Measurements from ENCODE around the gene USP40. TPM values are rescaled to one million over a fixed set of nuclear protein-coding genes. Genes with fewer than 3 reads are reported as not detected.

The USP40 gene
- total and polyA plus RNA-seq, 2 of the 8 experiments (the other 6 are each of a cell fraction or from before 2014, with no cell fraction given), result 12.0 to 15.7 TPM

DNA sequence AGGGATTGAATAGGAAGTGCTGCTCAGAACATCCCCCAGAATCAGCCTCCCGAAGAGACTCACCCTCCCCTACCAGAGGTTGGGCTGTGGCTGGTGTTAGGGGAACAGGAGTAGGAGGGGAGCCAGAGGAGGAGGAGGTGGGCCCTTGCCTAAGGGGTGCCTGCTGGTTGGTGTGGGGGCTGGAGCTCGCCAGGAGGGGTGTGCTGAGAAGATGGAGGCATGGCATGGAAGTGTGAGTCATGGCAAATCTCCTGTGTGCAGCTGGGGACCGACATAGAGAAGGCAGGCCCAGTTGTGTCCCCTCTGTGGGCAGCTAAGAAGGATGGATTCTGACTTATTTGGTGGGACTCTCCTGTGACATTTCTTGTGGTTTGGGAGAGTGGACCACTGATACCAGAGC is 138.6 kb downstream of the USP40 start (continued):
- TF ChIP-seq JUN (IDR thresholded peaks at IDR 0.05; ENCODE audit: low read depth, low read length), result no peak
- no peak for TF ChIP-seq TAF7 (optimal IDR thresholded peaks at IDR 0.05; ENCODE audit: borderline replicate concordance, low read depth, low read length)
